Vagina (tissue), 2 donors: Measurements from ENCODE around the gene GP1BB.

Experiments used
- POLR2A ChIP-seq, 2 donors: fragments of 450-650 bp; IDR thresholded peaks; one replicate each; pipeline ENCODE4 v1.6.1; 2017; ENCODE audit warnings: antibody characterized with exemption in 2 of 2, mild to moderate bottlenecking in 2 of 2, moderate library complexity in 2 of 2
- TF ChIP-seq, protein P1 (sequence below), 3 experiments: fragments of 450-650 bp in 2 of 3; fragments of 200-600 bp in 1 of 3; sonication (generic) in 1 of 3; IDR thresholded peaks; one replicate each; pipeline ENCODE4 v1.5.1; 2017 to 2019; ENCODE audit warnings: antibody characterized with exemption in 3 of 3, mild to moderate bottlenecking in 2 of 3, moderate library complexity in 2 of 3

- TF ChIP-seq POLR2A (IDR thresholded peaks at IDR 0.05), result no peak
- TF ChIP-seq, protein P1, sequence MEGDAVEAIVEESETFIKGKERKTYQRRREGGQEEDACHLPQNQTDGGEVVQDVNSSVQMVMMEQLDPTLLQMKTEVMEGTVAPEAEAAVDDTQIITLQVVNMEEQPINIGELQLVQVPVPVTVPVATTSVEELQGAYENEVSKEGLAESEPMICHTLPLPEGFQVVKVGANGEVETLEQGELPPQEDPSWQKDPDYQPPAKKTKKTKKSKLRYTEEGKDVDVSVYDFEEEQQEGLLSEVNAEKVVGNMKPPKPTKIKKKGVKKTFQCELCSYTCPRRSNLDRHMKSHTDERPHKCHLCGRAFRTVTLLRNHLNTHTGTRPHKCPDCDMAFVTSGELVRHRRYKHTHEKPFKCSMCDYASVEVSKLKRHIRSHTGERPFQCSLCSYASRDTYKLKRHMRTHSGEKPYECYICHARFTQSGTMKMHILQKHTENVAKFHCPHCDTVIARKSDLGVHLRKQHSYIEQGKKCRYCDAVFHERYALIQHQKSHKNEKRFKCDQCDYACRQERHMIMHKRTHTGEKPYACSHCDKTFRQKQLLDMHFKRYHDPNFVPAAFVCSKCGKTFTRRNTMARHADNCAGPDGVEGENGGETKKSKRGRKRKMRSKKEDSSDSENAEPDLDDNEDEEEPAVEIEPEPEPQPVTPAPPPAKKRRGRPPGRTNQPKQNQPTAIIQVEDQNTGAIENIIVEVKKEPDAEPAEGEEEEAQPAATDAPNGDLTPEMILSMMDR (IDR thresholded peaks at IDR 0.05), result no peak
These were observed 36.2 kb downstream of the GP1BB start for GRCh38 chr22:19759427-19760057.
